AG04449 (cell line): Measurements from ENCODE around the gene FAT1.
A peak's percentile ranks its signal among the peaks of the same experiment; 100 is the strongest.

Source experiments
- CTCF ChIA-PET: fragments of 350-600 bp; formaldehyde crosslinking; extraction: SDS; loops from one replicate; lab custom pipeline; 2021; ENCODE audit warnings: antibody characterized with exemption; lab: Yijun Ruan, JAX
- POLR2A ChIA-PET: fragments of 400-600, 350-600 bp; formaldehyde crosslinking; extraction: SDS; loops from one replicate; lab custom pipeline; 2020; ENCODE audit warnings: antibody characterized with exemption, inconsistent platforms; lab: Yijun Ruan, JAX
- DNase-seq: peaks from one replicate; pipeline ENCODE4 v3.0.0-alpha.2; 2010; ENCODE audit warnings: low read depth, low spot score
- H3K4me3 ChIP-seq: 2 replicates; pipeline ENCODE4 v1.5.1; 2011; ENCODE audit warnings: low read depth, mild to moderate bottlenecking, control low read depth, low read length
- CTCF ChIP-seq: IDR thresholded peaks from one replicate; pipeline ENCODE4 v1.5.1; 2011; ENCODE audit warnings: mild to moderate bottlenecking, moderate library complexity, low read length, control low read depth, inconsistent platforms; ENCODE audit not compliant: insufficient read depth; ENCODE audit errors: missing control alignments

The FAT1 gene

GRCh38 chr4:186693159-186693815 lies 30.4 kb downstream of the FAT1 start:
- no peak overlapping the region; the same call in 1 of the 2 replicates for H3K4me3 ChIP-seq
- peak; percentile 38 for DNase-seq
- CTCF ChIA-PET, result interaction anchor here (1.2 kb wide), 1 partner anchor 14 kb away, joined by 4 read pairs; no protein-coding TSS in a partner anchor
- TF ChIP-seq CTCF, result no peak
- POLR2A ChIA-PET, result interaction anchor here (0.7 kb wide), 1 partner anchor 27 kb away, joined by 3 read pairs; no protein-coding TSS in a partner anchor

GRCh38 chr4:186691396-186691795 lies 32.3 kb downstream of the FAT1 start:
- TF ChIP-seq CTCF, result no peak
- no peak for DNase-seq
- H3K4me3 ChIP-seq, result no peak overlapping the region
- CTCF ChIA-PET, result interaction anchor here (1.2 kb wide), 1 partner anchor 22 kb away, joined by 5 read pairs; no protein-coding TSS in a partner anchor
- POLR2A ChIA-PET, result no interaction called here

- no peak for TF ChIP-seq CTCF
- POLR2A ChIA-PET, result interaction anchor here (0.6 kb wide), 1 partner anchor 94 kb away, joined by 3 read pairs; no protein-coding TSS in a partner anchor
- no peak for DNase-seq
- CTCF ChIA-PET, result no interaction called here
- H3K4me3 ChIP-seq, result no peak overlapping the region
These were observed 34.2 kb downstream of the FAT1 start for GRCh38 chr4:186689476-186689875.

GRCh38 chr4:186688150-186688943 lies 35.3 kb downstream of the FAT1 start:
- ChIA-PET CTCF (no interaction called here), POLR2A (no interaction called here)
- TF ChIP-seq CTCF, result no peak

GRCh38 chr4:186687265-186687664 lies 36.4 kb downstream of the FAT1 start:
- no peak for TF ChIP-seq CTCF
- DNase-seq, result no peak
- H3K4me3 ChIP-seq, result no peak overlapping the region
- POLR2A ChIA-PET, result no interaction called here
- CTCF ChIA-PET, result interaction anchor here (2.3 kb wide), 1 partner anchor 17 kb away, joined by 9 read pairs; no protein-coding TSS in a partner anchor

More at GRCh38 chr4:186688150-186688943, 35.3 kb downstream of the FAT1 start:
- no peak overlapping the region for H3K4me3 ChIP-seq
- DNase-seq, result no peak
